IMR-90 (cell line): ENCODE data around the gene ZBED1. TPM values are rescaled to one million over a fixed set of nuclear protein-coding genes. Genes with fewer than 3 reads are reported as not detected.

Experiments
- ATAC-seq: fragments of 200-7000 bp; cut with Tn5 transposase; 2 replicates; pipeline ENCODE4 v1.9.1; 2020; ENCODE audit warnings: low read depth, mild to moderate bottlenecking, moderate library complexity
- BruUV-seq: library from RNA; stranded (reverse); fragments of 400-500 nt; replicated peaks from 2 replicates; lab custom pipeline; 2021; lab: Mats Ljungman, UMichigan
- CTCF ChIA-PET: fragments of 300-600 bp; formaldehyde crosslinking; extraction: SDS; loops from one replicate; lab custom pipeline; 2021; ENCODE audit warnings: antibody characterized with exemption; lab: Yijun Ruan, JAX
- POLR2A ChIA-PET: fragments of 300-600 bp; sonication (Branson Sonifier 250); formaldehyde crosslinking; loops from one replicate; lab custom pipeline; 2022; ENCODE audit warnings: antibody characterized with exemption; ENCODE audit not compliant: unreplicated experiment; lab: Charles Lee
- DNase-seq: peaks from one replicate; pipeline ENCODE4 v3.0.0; 2013
- H2AFZ ChIP-seq: replicated peaks from 2 replicates; pipeline ENCODE3; 2013; ENCODE audit warnings: low read length, mild to moderate bottlenecking; ENCODE audit not compliant: poor library complexity
- H2AK5ac ChIP-seq: 2 replicates; pipeline ENCODE4 v1.6.1; 2013; ENCODE audit warnings: low read depth, low read length, inconsistent platforms
- H2AK9ac ChIP-seq: replicated peaks from 2 replicates; pipeline ENCODE3; 2013; ENCODE audit warnings: mild to moderate bottlenecking, low read depth, low read length, moderate library complexity; ENCODE audit not compliant: poor library complexity
- H2BK120ac ChIP-seq: 2 replicates; pipeline ENCODE4 v1.6.1; 2013; ENCODE audit warnings: low read depth, low read length, inconsistent platforms
- H2BK15ac ChIP-seq: 3 replicates; pipeline ENCODE4 v1.6.1; 2013; ENCODE audit warnings: low read depth, low read length, inconsistent platforms
- H2BK20ac ChIP-seq: 2 replicates; pipeline ENCODE4 v1.6.1; 2013; ENCODE audit warnings: low read depth, mild to moderate bottlenecking, inconsistent platforms, low read length, moderate library complexity
- H2BK5ac ChIP-seq: 2 replicates; pipeline ENCODE4 v1.6.1; 2013; ENCODE audit warnings: mild to moderate bottlenecking, low read depth, low read length, inconsistent platforms; ENCODE audit not compliant: poor library complexity, severe bottlenecking
- H3K14ac ChIP-seq: replicated peaks from 2 replicates; pipeline ENCODE4 v1.6.1; 2013; ENCODE audit warnings: low read depth, low read length, inconsistent platforms
- H3K18ac ChIP-seq: 2 replicates; pipeline ENCODE4 v1.6.1; 2013; ENCODE audit warnings: low read depth, low read length, control low read depth
- H3K23ac ChIP-seq: 2 replicates; pipeline ENCODE4 v1.6.1; 2013; ENCODE audit warnings: low read depth, low read length, inconsistent platforms
- H3K27ac ChIP-seq: 2 replicates; pipeline ENCODE4 v1.5.1; 2013; ENCODE audit warnings: mild to moderate bottlenecking, control low read depth, low read length; ENCODE audit not compliant: insufficient read depth
- H3K27me3 ChIP-seq: 2 replicates; pipeline ENCODE4 v1.6.1; 2013; ENCODE audit warnings: low read length; ENCODE audit not compliant: control insufficient read depth, insufficient read depth
- H3K36me3 ChIP-seq: 2 replicates; pipeline ENCODE4 v1.6.1; 2013; ENCODE audit warnings: low read length, mixed read lengths; ENCODE audit not compliant: control insufficient read depth, insufficient read depth
- H3K4ac ChIP-seq: 2 replicates; pipeline ENCODE4 v1.6.1; 2013; ENCODE audit warnings: low read depth, low read length, inconsistent platforms
- H3K4me1 ChIP-seq: 2 replicates; pipeline ENCODE4 v1.6.1; 2013; ENCODE audit warnings: low read length, mixed read lengths; ENCODE audit not compliant: control insufficient read depth, insufficient read depth
- H3K4me2 ChIP-seq: 2 replicates; pipeline ENCODE4 v1.6.1; 2013; ENCODE audit warnings: low read depth, mild to moderate bottlenecking, control low read depth, low read length, moderate library complexity
- H3K4me3 ChIP-seq: 2 replicates; pipeline ENCODE4 v1.5.1; 2013; ENCODE audit warnings: low read depth, mild to moderate bottlenecking, control low read depth, low read length, moderate library complexity; ENCODE audit not compliant: insufficient read depth
- H3K56ac ChIP-seq: 2 replicates; pipeline ENCODE4 v1.6.1; 2013; ENCODE audit warnings: low read length, inconsistent platforms; ENCODE audit not compliant: insufficient read depth; ENCODE audit errors: extremely low read depth
- H3K79me1 ChIP-seq, 2 experiments: 2 replicates each; pipeline ENCODE4 v1.6.1; 2013; ENCODE audit warnings: low read length in 2 of 2, inconsistent platforms in 1 of 2, low read depth in 1 of 2
- H3K9ac ChIP-seq: 2 replicates; pipeline ENCODE4 v1.6.1; 2013; ENCODE audit warnings: low read depth, low read length, control low read depth
- H3K9me1 ChIP-seq: 2 replicates; pipeline ENCODE4 v1.6.1; 2013; ENCODE audit warnings: low read length, inconsistent platforms; ENCODE audit not compliant: insufficient read depth
- H3K9me3 ChIP-seq: 2 replicates; pipeline ENCODE4 v1.6.1; 2013; ENCODE audit warnings: low read length; ENCODE audit not compliant: control insufficient read depth, insufficient read depth
- H4K20me1 ChIP-seq: 2 replicates; pipeline ENCODE4 v1.6.1; 2013; ENCODE audit warnings: low read length, inconsistent platforms; ENCODE audit not compliant: insufficient read depth
- H4K5ac ChIP-seq: 2 replicates; pipeline ENCODE4 v1.6.1; 2013; ENCODE audit warnings: mild to moderate bottlenecking, low read depth, low read length, control low read depth
- H4K8ac ChIP-seq, 2 experiments: 2 replicates each; pipeline ENCODE4 v1.6.1; 2013; ENCODE audit warnings: low read depth in 2 of 2, low read length in 2 of 2, control low read depth in 1 of 2, inconsistent platforms in 1 of 2
- H4K91ac ChIP-seq: 2 replicates; pipeline ENCODE4 v1.6.1; 2013; ENCODE audit warnings: low read depth, low read length, inconsistent platforms; ENCODE audit not compliant: insufficient read depth
- BHLHE40 ChIP-seq: fragments of 150-350 bp; IDR thresholded peaks from 2 replicates; pipeline ENCODE4 v1.6.1; 2016; ENCODE audit warnings: mild to moderate bottlenecking, low read depth, low read length
- CHD1 ChIP-seq: IDR thresholded peaks from 2 replicates; pipeline ENCODE4 v1.6.1; 2012; ENCODE audit warnings: low read depth, low read length, improper control_type of control experiment
- MAZ ChIP-seq: IDR thresholded peaks from 2 replicates; pipeline ENCODE4 v1.6.1; 2012; ENCODE audit warnings: low read depth, mild to moderate bottlenecking, low read length, improper control_type of control experiment, moderate library complexity, borderline replicate concordance
- MXI1 ChIP-seq: IDR thresholded peaks from 2 replicates; pipeline ENCODE4 v1.6.1; 2012; ENCODE audit warnings: low read depth, mild to moderate bottlenecking, low read length, moderate library complexity, borderline replicate concordance
- NFE2L2 ChIP-seq: fragments of 150-350 bp; IDR thresholded peaks from 2 replicates; pipeline ENCODE4 v1.6.1; 2016; ENCODE audit warnings: low read depth, mild to moderate bottlenecking, low read length
- POLR2A ChIP-seq: IDR thresholded peaks from 2 replicates; pipeline ENCODE4 v1.6.1; 2012; ENCODE audit warnings: mild to moderate bottlenecking, low read depth, low read length
- RAD21 ChIP-seq: IDR thresholded peaks from 2 replicates; pipeline ENCODE4 v1.6.1; 2012; ENCODE audit warnings: low read length, improper control_type of control experiment
- RCOR1 ChIP-seq: IDR thresholded peaks from 2 replicates; pipeline ENCODE4 v1.6.1; 2012; ENCODE audit warnings: mild to moderate bottlenecking, low read length, improper control_type of control experiment; ENCODE audit not compliant: insufficient replicate concordance
- RFX5 ChIP-seq: IDR thresholded peaks from 2 replicates; pipeline ENCODE4 v1.8.0; 2012; ENCODE audit warnings: low read depth, mild to moderate bottlenecking, low read length, moderate library complexity
- USF2 ChIP-seq: fragments of 150-350 bp; IDR thresholded peaks from 2 replicates; pipeline ENCODE4 v1.6.1; 2017; ENCODE audit warnings: mild to moderate bottlenecking, antibody characterized with exemption, low read length, low read depth
- WGBS, 2 experiments: methylation state at CpG; one replicate each; pipeline versions ENCODE4 v1.1.5 to v1.1.7; 2013; ENCODE audit warnings: missing lambda C conversion rate in 2 of 2; ENCODE audit not compliant: insufficient read length in 1 of 2; ENCODE audit errors: extremely low coverage in 2 of 2; 5-methylcytosine and 5-hydroxymethylcytosine counted together
- dilution Hi-C: fragments of 300-500 bp; cut with HindIII; formaldehyde crosslinking; loops from one replicate; pipeline ENCODE4 v1.14.3; 2018; ENCODE audit warnings: low sequenced_read_pairs; ENCODE audit not compliant: unreplicated experiment
- in situ Hi-C: fragments of 300-500 bp; cut with MboI; formaldehyde crosslinking; loops from 3 replicates; pipeline ENCODE4 v1.14.3; 2019; ENCODE audit warnings: low sequenced_read_pairs, inconsistent platforms, mixed read lengths
- intact Hi-C: fragments of 100-400 bp; cut with micrococcal nuclease; formaldehyde crosslinking; loops from 2 replicates; pipeline ENCODE4 v1.10.0; 2022
- polyA plus RNA-seq, 3 experiments: library from polyadenylated mRNA; depleted of rRNA; stranded (reverse); fragments of >200 nt; gene quantifications; 2 replicates each; pipeline ENCODE4 v1.2.3, GENCODE V29; 2012; ENCODE audit warnings: low replicate concordance in 1 of 3
- total RNA-seq: library from RNA; depleted of rRNA; stranded (reverse); fragments of >200 nt; gene quantifications from 2 replicates; pipeline ENCODE4 v1.2.3, GENCODE V29; 2012
- TF ChIP-seq, protein P1 (sequence below): fragments of 150-350 bp; IDR thresholded peaks from 2 replicates; pipeline ENCODE4 v1.6.1; 2016; ENCODE audit warnings: low read depth, mild to moderate bottlenecking, low read length, moderate library complexity, borderline replicate concordance
- TF ChIP-seq, protein P2 (sequence below): conservative IDR thresholded peaks from 2 replicates; pipeline ENCODE4 v1.5.1; 2012; ENCODE audit warnings: mild to moderate bottlenecking, low read depth, low read length, improper control_type of control experiment

ZBED1 gene
- total and polyA plus RNA-seq, 2 of the 4 experiments (the other 2 are of a cell fraction), result 13.1 to 21.5 TPM

GRCh38 chrX:2517055-2517454, 16.3 kb upstream of the ZBED1 start:
- no peak overlapping the region for H3K4me3 ChIP-seq
- no peak overlapping the region for H3K4ac ChIP-seq
- no peak overlapping the region for H2AK9ac ChIP-seq
- H2BK120ac ChIP-seq, result no peak overlapping the region
- CTCF ChIA-PET, result no interaction called here
- H3K9ac ChIP-seq, result no peak overlapping the region
- H4K5ac ChIP-seq, result no peak overlapping the region
- ATAC-seq, result no peak
- no peak overlapping the region for H4K8ac ChIP-seq
- H3K36me3 ChIP-seq, result no peaks in the 10 kb centered on the region
- dilution Hi-C loops, result no loop called here
- intact Hi-C loops, result no loop called here
- H3K56ac ChIP-seq, result no peak overlapping the region
- H2AFZ ChIP-seq, result no peak overlapping the region
- H3K79me1 ChIP-seq, result no peaks in the 10 kb centered on the region
- H2AK5ac ChIP-seq, result no peak overlapping the region
- no peak for DNase-seq
- no peak overlapping the region for H3K4me2 ChIP-seq
- no TSS peak for BruUV-seq
- H3K27me3 ChIP-seq, result peaks cover 7% of the 10 kb centered on the region
- no peak overlapping the region for H3K27ac ChIP-seq
- no CpG with 5 or more reads among the region's 6 CpGs for WGBS, 2 experiments
- H4K20me1 ChIP-seq, result no peaks in the 10 kb centered on the region
- H3K4me1 ChIP-seq, result no peaks in the 10 kb centered on the region
- no peak overlapping the region for H4K91ac ChIP-seq
- in situ Hi-C loops, result no loop called here
- no peak overlapping the region for H2BK5ac ChIP-seq
- H3K9me3 ChIP-seq, result no peaks in the 10 kb centered on the region; the same call in 1 of the 2 replicates
- POLR2A ChIA-PET, result no interaction called here
- no peak overlapping the region for H2BK15ac ChIP-seq
- no peaks in the 10 kb centered on the region for H3K9me1 ChIP-seq
- no peak overlapping the region for H3K23ac ChIP-seq
- no peak for TF ChIP-seq RCOR1
- TF ChIP-seq RAD21, result no peak
- TF ChIP-seq RFX5, result no peak
- TF ChIP-seq POLR2A, result no peak
- TF ChIP-seq USF2, result no peak
- TF ChIP-seq BHLHE40, result no peak
- TF ChIP-seq MAZ, result no peak
- no peak for TF ChIP-seq MXI1
- TF ChIP-seq CHD1, result no peak
- TF ChIP-seq NFE2L2, result no peak
- TF ChIP-seq, protein P1, sequence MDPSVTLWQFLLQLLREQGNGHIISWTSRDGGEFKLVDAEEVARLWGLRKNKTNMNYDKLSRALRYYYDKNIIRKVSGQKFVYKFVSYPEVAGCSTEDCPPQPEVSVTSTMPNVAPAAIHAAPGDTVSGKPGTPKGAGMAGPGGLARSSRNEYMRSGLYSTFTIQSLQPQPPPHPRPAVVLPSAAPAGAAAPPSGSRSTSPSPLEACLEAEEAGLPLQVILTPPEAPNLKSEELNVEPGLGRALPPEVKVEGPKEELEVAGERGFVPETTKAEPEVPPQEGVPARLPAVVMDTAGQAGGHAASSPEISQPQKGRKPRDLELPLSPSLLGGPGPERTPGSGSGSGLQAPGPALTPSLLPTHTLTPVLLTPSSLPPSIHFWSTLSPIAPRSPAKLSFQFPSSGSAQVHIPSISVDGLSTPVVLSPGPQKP, result no peak
- TF ChIP-seq, protein P2, sequence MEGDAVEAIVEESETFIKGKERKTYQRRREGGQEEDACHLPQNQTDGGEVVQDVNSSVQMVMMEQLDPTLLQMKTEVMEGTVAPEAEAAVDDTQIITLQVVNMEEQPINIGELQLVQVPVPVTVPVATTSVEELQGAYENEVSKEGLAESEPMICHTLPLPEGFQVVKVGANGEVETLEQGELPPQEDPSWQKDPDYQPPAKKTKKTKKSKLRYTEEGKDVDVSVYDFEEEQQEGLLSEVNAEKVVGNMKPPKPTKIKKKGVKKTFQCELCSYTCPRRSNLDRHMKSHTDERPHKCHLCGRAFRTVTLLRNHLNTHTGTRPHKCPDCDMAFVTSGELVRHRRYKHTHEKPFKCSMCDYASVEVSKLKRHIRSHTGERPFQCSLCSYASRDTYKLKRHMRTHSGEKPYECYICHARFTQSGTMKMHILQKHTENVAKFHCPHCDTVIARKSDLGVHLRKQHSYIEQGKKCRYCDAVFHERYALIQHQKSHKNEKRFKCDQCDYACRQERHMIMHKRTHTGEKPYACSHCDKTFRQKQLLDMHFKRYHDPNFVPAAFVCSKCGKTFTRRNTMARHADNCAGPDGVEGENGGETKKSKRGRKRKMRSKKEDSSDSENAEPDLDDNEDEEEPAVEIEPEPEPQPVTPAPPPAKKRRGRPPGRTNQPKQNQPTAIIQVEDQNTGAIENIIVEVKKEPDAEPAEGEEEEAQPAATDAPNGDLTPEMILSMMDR, result no peak
- no peak overlapping the region for H3K18ac ChIP-seq
- no peak overlapping the region for H2BK20ac ChIP-seq
- no peak overlapping the region for H3K14ac ChIP-seq
